K562 (cell line): ENCODE data around the gene GLYATL3.

Experiments
- ARID4B ChIP-seq: sonication (generic); formaldehyde crosslinking; IDR thresholded peaks from 2 replicates; pipeline ENCODE4 v1.8.0; 2022; ENCODE audit warnings: mild to moderate bottlenecking, missing genetic modification reagents
- CTCF ChIP-seq, 3 experiments: IDR thresholded peaks in 2 of 3; conservative IDR thresholded peaks in 1 of 3; 2 replicates each; pipeline ENCODE4 v1.5.1; 2011 to 2012; ENCODE audit warnings: low read length in 3 of 3, mild to moderate bottlenecking in 3 of 3, control low read depth in 2 of 3, improper control_type of control experiment in 1 of 3, inconsistent platforms in 1 of 3, low read depth in 1 of 3, mixed read lengths in 1 of 3, moderate library complexity in 1 of 3; ENCODE audit not compliant: insufficient read depth in 2 of 3
- GABPB1 ChIP-seq: sonication (generic); formaldehyde crosslinking; IDR thresholded peaks from 2 replicates; pipeline ENCODE4 v1.8.0; 2022; ENCODE audit warnings: mild to moderate bottlenecking, missing genetic modification reagents
- POLR2H ChIP-seq: IDR thresholded peaks from 2 replicates; pipeline ENCODE4 v1.6.1; 2016; ENCODE audit warnings: missing genetic modification characterization, low read depth, mild to moderate bottlenecking, control low read depth, missing compliant biosample characterization, moderate library complexity
- TOE1 ChIP-seq, 2 experiments: fragments of 450-650 bp in 1 of 2; sonication (generic) in 1 of 2; formaldehyde crosslinking in 1 of 2; IDR thresholded peaks; 2 replicates each; pipeline versions ENCODE4 v1.7.1 to v1.8.0; 2016 to 2022; ENCODE audit warnings: borderline replicate concordance in 2 of 2, mild to moderate bottlenecking in 2 of 2, antibody characterized with exemption in 1 of 2, inconsistent platforms in 1 of 2, low read depth in 1 of 2, missing genetic modification reagents in 1 of 2, moderate library complexity in 1 of 2
- ZBTB26 ChIP-seq: fragments of 450-650 bp; formaldehyde crosslinking; IDR thresholded peaks from 2 replicates; pipeline ENCODE4 v1.4.0; 2022; ENCODE audit warnings: missing genetic modification characterization

GRCh38 chr6:49552596-49552995 lies 52.9 kb downstream of the GLYATL3 start:
- TF ChIP-seq ZBTB26 (no peak), TOE1 (IDR thresholded peaks at IDR 0.05; ENCODE audit: borderline replicate concordance) (no peak), TOE1 (CRISPR knock-in tag; IDR thresholded peaks at IDR 0.05; ENCODE audit: borderline replicate concordance, low read depth) (no peak), GABPB1 (CRISPR knock-in tag) (no peak), POLR2H (tag) (no peak), ARID4B (CRISPR knock-in tag) (no peak), CTCF (IDR thresholded peaks at IDR 0.05 in 2 of 3, conservative IDR thresholded peaks at IDR 0.05 in 1 of 3; ENCODE audit: insufficient read depth in 2 of 3, low read depth in 1 of 3, low read length in 3 of 3) (no peak)
